Glomerular visceral epithelial cell (primary cell): ENCODE results near the gene PTPRE.
A peak's percentile ranks its signal among the peaks of the same experiment; 100 is the strongest.

Experiments used
- DNase-seq: peaks from one replicate; pipeline ENCODE4 v3.0.0-alpha.2; 2016; ENCODE audit errors: extremely low spot score

PTPRE gene

GRCh38 chr10:127882801-127883459, 24.0 kb upstream of the PTPRE start:
- no peak for DNase-seq

- no peak for DNase-seq
Measured at GRCh38 chr10:127883516-127883915, 23.4 kb upstream of the PTPRE start.

- no peak for DNase-seq
Measured at GRCh38 chr10:127884501-127884900, 22.4 kb upstream of the PTPRE start.

- no peak for DNase-seq
Measured at GRCh38 chr10:127886371-127887051, 20.4 kb upstream of the PTPRE start.

GRCh38 chr10:127887541-127888415, 19.1 kb upstream of the PTPRE start:
- no peak for DNase-seq

- no peak for DNase-seq
Measured at GRCh38 chr10:127888521-127889312, 18.2 kb upstream of the PTPRE start.

GRCh38 chr10:127889605-127890195, 17.2 kb upstream of the PTPRE start:
- peak; percentile 49 for DNase-seq

- DNase-seq: no peak
Measured at GRCh38 chr10:127890216-127890615, 16.7 kb upstream of the PTPRE start.

GRCh38 chr10:127890832-127891334, 16.0 kb upstream of the PTPRE start:
- DNase-seq: no peak

GRCh38 chr10:127892743-127893142, 14.2 kb upstream of the PTPRE start, which contains the start of gene CLRN3:
Gene CLRN3, minus strand, starts transcription at chr10:127892941. Its CDS starts 157 bp downstream, at chr10:127892784.
- no peak for DNase-seq

GRCh38 chr10:127894146-127894545, 12.8 kb upstream of the PTPRE start:
- DNase-seq: no peak

GRCh38 chr10:127896590-127896989, 10.3 kb upstream of the PTPRE start:
- no peak for DNase-seq

- DNase-seq: no peak
Measured at GRCh38 chr10:127897177-127897576, 9.7 kb upstream of the PTPRE start.

- DNase-seq: no peak
Measured at GRCh38 chr10:127899766-127900387, 7.0 kb upstream of the PTPRE start.

GRCh38 chr10:127903789-127904188, 3.1 kb upstream of the PTPRE start:
- DNase-seq: no peak

GRCh38 chr10:127904311-127905000, 2.4 kb upstream of the PTPRE start:
- DNase-seq: no peak

GRCh38 chr10:127905001-127905847, 1.7 kb upstream of the PTPRE start:
- DNase-seq: no peak

- no peak for DNase-seq
Measured at GRCh38 chr10:127905848-127906261, 1.0 kb upstream of the PTPRE start.
